ENCODE results near the gene CTAGE8.
"Not testable (repeated sequence)": the region's sequence is repeated elsewhere in the genome, so short reads cannot be mapped to it uniquely, and the experiment has no call there.

CTAGE8 gene

DNA sequence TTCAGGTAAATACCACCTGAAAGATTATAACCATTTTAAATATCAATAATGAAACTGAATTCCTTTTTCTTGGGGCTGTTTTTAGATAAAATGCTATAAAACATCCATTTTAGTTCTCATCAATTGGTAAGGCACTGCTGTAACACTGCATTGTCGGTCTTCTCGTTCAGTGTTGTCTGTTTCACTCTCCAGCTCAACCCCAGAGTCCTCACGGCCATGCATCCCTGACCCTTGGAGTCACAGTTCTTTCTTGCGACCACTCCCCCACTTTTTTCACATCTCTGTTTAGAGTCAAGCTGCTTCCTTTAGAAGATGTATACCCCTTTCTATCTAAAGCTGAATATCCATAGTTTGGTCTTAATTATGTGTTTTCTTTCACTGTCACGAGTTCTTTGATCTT, 22.1 kb downstream of the CTAGE8 start:
- not testable (repeated sequence) for H3K27ac ChIP-seq (replicated peaks); H3K27me3 ChIP-seq (ENCODE audit: insufficient read depth, poor library complexity, severe bottlenecking); H3K4me3 ChIP-seq (replicated peaks; ENCODE audit: insufficient read depth, low read length); DNase-seq (ENCODE audit: low read depth in 1 of 2, low spot score in 1 of 2)

- not testable (repeated sequence) for DNase-seq (ENCODE audit: low read depth in 1 of 2, low spot score in 1 of 2); H3K4me3 ChIP-seq (replicated peaks; ENCODE audit: insufficient read depth, low read length); H3K27ac ChIP-seq (replicated peaks); H3K27me3 ChIP-seq (ENCODE audit: insufficient read depth, poor library complexity, severe bottlenecking)
Measured at GRCh38 chr7:144245372-144245771, 23.7 kb downstream of the CTAGE8 start.

DNA sequence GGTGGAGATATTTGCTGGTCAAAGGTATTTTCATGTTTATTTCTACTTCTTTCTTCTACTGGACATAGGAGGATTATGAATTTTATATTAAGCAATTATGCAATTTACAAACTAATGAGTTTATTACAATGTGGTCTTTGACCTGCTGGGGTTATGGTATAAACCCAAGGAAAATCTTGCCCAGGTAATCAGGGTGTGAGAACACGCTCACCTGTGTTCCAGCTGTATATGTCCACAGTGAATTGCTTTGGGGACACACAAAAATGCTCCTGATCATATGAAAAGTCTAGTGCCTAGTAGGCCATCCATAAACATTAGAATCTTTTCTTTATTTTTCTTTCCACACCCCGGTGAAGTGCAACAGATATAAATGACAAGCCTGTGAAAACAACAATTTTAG, 29.7 kb downstream of the CTAGE8 start, which contains the start of gene OR2A42:
Gene OR2A42 (minus strand): TSS at position 241 of the 400 bp plus-strand sequence. CDS start 6,762 bp downstream, outside the sequence.
- not testable (repeated sequence) for DNase-seq (ENCODE audit: low read depth in 1 of 2, low spot score in 1 of 2); H3K27me3 ChIP-seq (ENCODE audit: insufficient read depth, poor library complexity, severe bottlenecking); H3K27ac ChIP-seq (replicated peaks); H3K4me3 ChIP-seq (replicated peaks; ENCODE audit: insufficient read depth, low read length)

GRCh38 chr7:144238530-144239082, 30.5 kb downstream of the CTAGE8 start:
- not testable (repeated sequence) for DNase-seq (ENCODE audit: low read depth in 1 of 2, low spot score in 1 of 2); H3K27ac ChIP-seq (replicated peaks); H3K4me3 ChIP-seq (replicated peaks; ENCODE audit: insufficient read depth, low read length); H3K27me3 ChIP-seq (ENCODE audit: insufficient read depth, poor library complexity, severe bottlenecking)

- not testable (repeated sequence) for DNase-seq (ENCODE audit: low read depth in 1 of 2, low spot score in 1 of 2); H3K27ac ChIP-seq (replicated peaks); H3K4me3 ChIP-seq (replicated peaks; ENCODE audit: insufficient read depth, low read length); H3K27me3 ChIP-seq (ENCODE audit: insufficient read depth, poor library complexity, severe bottlenecking)
Measured at GRCh38 chr7:144233039-144233438, 36.0 kb downstream of the CTAGE8 start.

GRCh38 chr7:144231027-144231426, 38.1 kb downstream of the CTAGE8 start:
- H3K4me3 ChIP-seq (replicated peaks; ENCODE audit: insufficient read depth, low read length); DNase-seq (ENCODE audit: low read depth in 1 of 2, low spot score in 1 of 2); H3K27me3 ChIP-seq (ENCODE audit: insufficient read depth, poor library complexity, severe bottlenecking); H3K27ac ChIP-seq (replicated peaks): not testable (repeated sequence)

GRCh38 chr7:144228810-144229209, 40.3 kb downstream of the CTAGE8 start:
- H3K27me3 ChIP-seq (ENCODE audit: insufficient read depth, poor library complexity, severe bottlenecking); DNase-seq (ENCODE audit: low read depth in 1 of 2, low spot score in 1 of 2); H3K4me3 ChIP-seq (replicated peaks; ENCODE audit: insufficient read depth, low read length): not testable (repeated sequence)

DNA sequence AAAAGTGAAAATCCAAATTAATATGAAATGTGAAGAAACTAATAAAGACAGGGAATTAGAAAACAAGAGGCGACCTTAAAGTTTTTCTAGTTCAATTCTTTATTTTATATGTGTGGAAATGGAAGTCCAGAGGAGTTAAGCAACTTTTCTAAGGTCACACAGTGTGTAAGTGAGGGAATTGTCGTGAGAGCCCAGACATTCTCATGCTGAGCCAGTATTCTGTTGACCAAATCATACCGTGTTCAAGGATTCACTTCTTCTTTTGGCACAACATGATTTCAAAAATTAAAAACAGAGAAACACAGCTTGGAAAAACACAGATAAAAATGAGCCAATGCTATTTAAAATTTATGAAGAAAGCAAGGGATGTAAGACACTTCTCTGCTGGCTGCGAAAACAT, 42.2 kb downstream of the CTAGE8 start:
- DNase-seq (ENCODE audit: low read depth in 1 of 2, low spot score in 1 of 2); H3K4me3 ChIP-seq (replicated peaks; ENCODE audit: insufficient read depth, low read length); H3K27me3 ChIP-seq (ENCODE audit: insufficient read depth, poor library complexity, severe bottlenecking); H3K27ac ChIP-seq (replicated peaks): not testable (repeated sequence)

More at GRCh38 chr7:144228810-144229209, 40.3 kb downstream of the CTAGE8 start:
- not testable (repeated sequence) for H3K27ac ChIP-seq (replicated peaks)

GRCh38 chr7:144223675-144224074, 45.4 kb downstream of the CTAGE8 start:
- not testable (repeated sequence) for H3K27me3 ChIP-seq (ENCODE audit: insufficient read depth, poor library complexity, severe bottlenecking); DNase-seq (ENCODE audit: low read depth in 1 of 2, low spot score in 1 of 2); H3K4me3 ChIP-seq (replicated peaks; ENCODE audit: insufficient read depth, low read length); H3K27ac ChIP-seq (replicated peaks)

- H3K27me3 ChIP-seq (ENCODE audit: insufficient read depth, poor library complexity, severe bottlenecking); H3K4me3 ChIP-seq (replicated peaks; ENCODE audit: insufficient read depth, low read length); H3K27ac ChIP-seq (replicated peaks); DNase-seq (ENCODE audit: low read depth in 1 of 2, low spot score in 1 of 2): not testable (repeated sequence)
Measured at GRCh38 chr7:144220531-144220930, 48.6 kb downstream of the CTAGE8 start.

DNA sequence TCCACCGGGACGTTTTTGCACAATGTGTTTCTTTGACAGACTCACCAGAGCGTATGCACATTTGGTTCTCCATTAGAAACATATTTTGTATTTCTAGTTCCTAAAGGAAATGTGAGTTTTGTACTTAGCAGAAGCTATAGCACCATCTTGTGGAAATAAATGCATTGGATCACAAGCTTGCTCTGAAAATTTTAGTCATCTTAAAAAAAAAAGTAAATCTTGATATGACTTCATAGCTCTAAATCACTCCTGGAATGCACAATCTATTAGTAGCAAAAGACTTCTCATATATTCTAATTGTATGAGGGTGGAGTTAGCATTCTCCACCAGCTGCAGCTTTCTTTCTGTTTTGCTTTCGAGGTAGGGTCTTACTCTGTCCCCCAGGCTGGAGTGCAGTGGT, 49.9 kb downstream of the CTAGE8 start:
- not testable (repeated sequence) for H3K27ac ChIP-seq (replicated peaks); DNase-seq (ENCODE audit: low read depth in 1 of 2, low spot score in 1 of 2); H3K4me3 ChIP-seq (replicated peaks; ENCODE audit: insufficient read depth, low read length); H3K27me3 ChIP-seq (ENCODE audit: insufficient read depth, poor library complexity, severe bottlenecking)

- DNase-seq (ENCODE audit: low read depth in 1 of 2, low spot score in 1 of 2); H3K27ac ChIP-seq (replicated peaks); H3K27me3 ChIP-seq (ENCODE audit: insufficient read depth, poor library complexity, severe bottlenecking); H3K4me3 ChIP-seq (replicated peaks; ENCODE audit: insufficient read depth, low read length): not testable (repeated sequence)
Measured at GRCh38 chr7:144218581-144218980, 50.5 kb downstream of the CTAGE8 start.

- not testable (repeated sequence) for H3K27ac ChIP-seq (replicated peaks); H3K4me3 ChIP-seq (replicated peaks; ENCODE audit: insufficient read depth, low read length); DNase-seq (ENCODE audit: low read depth in 1 of 2, low spot score in 1 of 2); H3K27me3 ChIP-seq (ENCODE audit: insufficient read depth, poor library complexity, severe bottlenecking)
Measured at GRCh38 chr7:144217200-144217599, 51.9 kb downstream of the CTAGE8 start.

Measured in HL-60 (cell line).